IPS-18c (cell line): ENCODE data around the gene ANKRD36C.
"Not testable (repeated sequence)": the region's sequence is repeated elsewhere in the genome, so short reads cannot be mapped to it uniquely, and the experiment has no call there.

Experiments used
- H3K4me3 ChIP-seq: 2 replicates; pipeline ENCODE4 v1.7.0; 2013; ENCODE audit warnings: low read depth, mild to moderate bottlenecking, low read length, moderate library complexity; ENCODE audit not compliant: insufficient read depth
- H3K9me3 ChIP-seq: one replicate; pipeline ENCODE4 v1.6.1; 2013; ENCODE audit warnings: mild to moderate bottlenecking, low read length, moderate library complexity; ENCODE audit not compliant: control insufficient read depth, insufficient read depth

Gene ANKRD36C

DNA sequence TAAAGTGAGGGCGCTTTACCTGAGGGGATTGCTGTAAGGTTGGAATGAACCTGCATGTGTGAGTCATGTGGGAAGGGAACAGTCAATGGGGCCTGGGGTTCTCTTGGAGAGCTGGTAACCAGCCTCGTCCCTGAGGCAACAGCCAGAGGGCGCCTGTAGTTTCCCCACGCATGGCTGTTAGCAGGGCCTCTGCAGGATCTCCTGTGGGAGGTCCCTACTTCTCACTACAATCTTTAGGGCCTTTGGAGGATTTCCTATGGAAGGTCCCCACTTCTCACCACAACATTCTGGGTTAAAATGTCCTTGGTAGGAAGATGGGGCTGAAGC, 19.5 kb upstream of the ANKRD36C start:
- not testable (repeated sequence) for H3K9me3 ChIP-seq, H3K4me3 ChIP-seq

DNA sequence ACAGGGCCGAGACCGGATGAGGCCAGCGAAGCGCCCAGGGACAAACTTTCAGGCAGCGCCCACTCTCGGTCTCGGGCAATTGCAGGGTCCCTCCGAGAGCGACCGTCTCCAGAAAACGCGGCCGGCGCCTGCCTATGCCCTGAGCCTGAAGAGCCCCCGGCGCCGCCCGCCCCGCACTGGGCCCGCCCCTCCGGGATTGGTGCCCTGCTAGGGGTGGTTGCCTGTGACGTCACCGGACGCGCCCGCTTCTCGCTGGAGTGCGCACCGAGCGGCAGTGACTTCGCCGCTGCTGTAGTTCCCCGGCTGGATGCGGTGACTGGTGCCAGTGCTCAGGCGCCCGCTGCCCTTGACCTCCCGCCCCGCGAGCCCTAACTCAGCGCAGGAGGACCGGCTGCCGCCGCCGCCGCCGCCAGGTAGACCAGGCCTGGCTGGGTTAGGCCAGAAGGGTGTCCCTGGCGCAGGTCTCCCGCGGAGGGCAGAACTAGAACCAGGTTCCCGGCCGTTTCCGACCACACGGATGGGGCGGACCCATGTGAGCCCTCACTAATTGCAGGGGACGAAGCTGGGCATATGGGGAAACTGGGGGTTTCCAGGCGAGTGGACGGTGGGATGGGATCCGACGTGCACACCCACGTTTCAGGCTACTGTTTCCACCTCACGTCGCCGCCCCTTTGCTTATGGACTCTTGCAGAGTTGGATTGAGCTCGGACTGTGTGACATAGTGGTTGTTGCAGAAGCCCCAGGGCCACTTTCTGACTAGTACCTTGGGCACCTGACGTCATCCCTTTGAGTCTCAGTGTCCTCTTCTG, 18.9 kb upstream of the ANKRD36C start:
- H3K4me3 ChIP-seq, result peak overlapping the region; percentile 40; the same call in 1 of the 2 replicates
- not testable (repeated sequence) for H3K9me3 ChIP-seq

DNA sequence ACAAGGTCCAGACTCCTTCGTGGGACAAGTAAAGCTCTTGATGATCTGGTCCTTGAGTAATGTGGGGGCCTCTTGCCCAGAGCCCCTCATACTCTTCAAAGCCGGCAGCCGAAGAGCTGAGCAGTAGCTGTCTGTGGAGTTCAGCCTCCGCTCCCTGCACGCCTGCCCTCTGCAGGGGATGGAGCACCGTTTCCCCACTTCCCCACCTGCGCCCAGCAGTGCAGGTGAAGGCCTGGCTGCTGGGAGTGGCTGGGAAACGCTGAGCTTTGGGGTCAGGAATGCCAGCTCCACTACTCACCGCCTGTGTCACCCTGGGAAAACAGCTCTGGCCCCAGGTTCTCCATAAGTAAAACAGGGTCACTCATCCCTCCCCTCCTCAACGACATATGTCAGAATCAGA, 18.2 kb upstream of the ANKRD36C start:
- H3K9me3 ChIP-seq, result not testable (repeated sequence)
- H3K4me3 ChIP-seq, result peak overlapping the region; percentile 38; the same call in 1 of the 2 replicates

DNA sequence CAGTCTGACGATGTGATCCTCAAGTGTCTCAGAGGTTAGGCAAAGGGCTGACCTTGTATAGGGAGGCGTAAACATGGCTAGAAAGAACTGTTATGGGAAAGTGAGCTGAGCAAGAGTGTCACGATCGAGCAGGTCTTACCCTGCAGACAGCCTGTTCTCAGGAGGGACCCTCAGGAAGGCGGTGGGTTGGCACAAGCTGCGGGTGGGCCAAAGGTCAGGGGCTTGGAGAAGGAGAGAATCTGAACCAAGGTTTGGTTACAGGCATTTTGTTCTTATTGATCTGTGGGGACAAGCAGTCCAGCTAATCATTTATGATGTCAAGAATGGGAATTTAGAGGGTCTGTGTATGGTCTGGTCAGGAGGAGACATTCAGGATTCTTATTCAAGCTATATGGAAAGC, 16.4 kb upstream of the ANKRD36C start:
- not testable (repeated sequence) for H3K9me3 ChIP-seq, H3K4me3 ChIP-seq

DNA sequence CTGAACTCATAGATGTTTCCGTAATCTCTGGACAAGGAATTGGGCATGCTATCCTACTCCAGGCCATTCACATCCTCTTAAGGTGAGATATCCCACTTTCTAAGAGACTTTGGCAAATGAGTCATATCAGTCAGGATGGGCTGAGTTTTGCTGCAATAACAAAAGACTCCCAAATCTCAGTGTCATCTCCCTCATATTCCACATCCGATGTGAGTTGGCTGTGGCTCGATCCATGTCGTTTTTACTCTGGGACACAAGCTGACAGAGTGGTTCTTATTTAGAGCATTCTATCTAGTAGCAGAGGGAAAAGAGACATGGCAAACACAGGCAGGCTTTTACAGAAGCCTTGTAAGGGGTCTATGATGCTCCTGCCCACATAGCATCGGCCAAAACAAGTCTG, 14.6 kb upstream of the ANKRD36C start:
- H3K9me3 ChIP-seq, H3K4me3 ChIP-seq: not testable (repeated sequence)

DNA sequence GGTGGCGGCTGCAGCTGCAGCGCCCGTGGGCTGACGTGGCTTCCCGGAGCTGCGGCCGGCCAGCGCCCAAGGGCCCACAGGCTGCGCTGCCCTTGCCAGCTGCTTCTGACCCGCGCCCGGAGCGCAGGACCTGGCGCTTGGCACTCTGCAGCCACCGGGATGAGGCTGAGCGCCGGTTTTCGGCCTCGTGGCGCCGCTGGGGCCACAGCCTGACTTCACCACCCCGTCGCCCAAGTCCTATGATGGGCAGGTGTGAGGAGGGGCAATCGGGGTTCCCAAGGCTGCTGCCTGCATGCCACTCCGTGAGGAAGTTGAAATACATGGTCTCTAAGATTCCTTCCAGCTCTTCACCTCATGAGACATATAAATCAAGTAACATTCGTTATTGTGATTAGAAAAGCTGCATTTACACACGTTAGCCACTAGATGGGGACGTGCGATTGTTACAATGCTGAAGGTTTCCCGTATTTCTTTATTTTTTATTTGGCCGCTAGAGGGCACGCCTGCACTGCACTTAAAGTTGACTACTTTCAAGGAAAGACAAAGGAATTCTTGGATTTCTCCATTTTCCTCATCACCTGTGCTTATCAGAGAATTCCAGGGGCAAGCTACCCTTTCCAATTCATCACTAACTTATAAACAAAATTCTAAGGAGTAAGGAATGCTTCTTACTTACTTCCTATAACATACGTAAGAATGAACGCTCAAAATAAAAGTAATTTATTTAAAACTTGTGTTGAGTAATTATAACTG, 1.1 kb upstream of the ANKRD36C start:
- not testable (repeated sequence) for H3K9me3 ChIP-seq
- peak overlapping the region; percentile 68 for H3K4me3 ChIP-seq

DNA sequence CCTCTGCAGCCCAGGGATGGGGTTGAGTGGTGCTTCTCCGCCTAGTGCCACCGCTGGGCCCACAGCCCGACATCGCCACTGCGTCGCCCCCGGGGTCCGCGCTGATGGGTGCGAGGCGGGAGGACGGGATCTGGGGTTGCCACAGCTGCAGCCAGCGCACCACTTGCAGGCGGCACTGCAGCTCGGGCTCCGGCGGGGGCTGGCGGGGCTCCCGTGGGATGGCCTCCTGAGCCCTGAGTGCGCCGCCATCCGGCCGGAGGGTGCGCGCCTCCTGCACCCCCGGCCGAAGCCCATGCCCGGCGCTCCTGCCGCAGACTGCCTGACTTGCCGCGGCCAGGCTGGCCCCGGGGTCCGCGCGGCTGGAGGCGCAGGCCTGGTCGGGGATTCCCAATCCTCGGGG, 478 bp upstream of the ANKRD36C start:
- H3K9me3 ChIP-seq, result not testable (repeated sequence)
- H3K4me3 ChIP-seq, result peak overlapping the region; percentile 68; the same call in 1 of the 2 replicates

DNA sequence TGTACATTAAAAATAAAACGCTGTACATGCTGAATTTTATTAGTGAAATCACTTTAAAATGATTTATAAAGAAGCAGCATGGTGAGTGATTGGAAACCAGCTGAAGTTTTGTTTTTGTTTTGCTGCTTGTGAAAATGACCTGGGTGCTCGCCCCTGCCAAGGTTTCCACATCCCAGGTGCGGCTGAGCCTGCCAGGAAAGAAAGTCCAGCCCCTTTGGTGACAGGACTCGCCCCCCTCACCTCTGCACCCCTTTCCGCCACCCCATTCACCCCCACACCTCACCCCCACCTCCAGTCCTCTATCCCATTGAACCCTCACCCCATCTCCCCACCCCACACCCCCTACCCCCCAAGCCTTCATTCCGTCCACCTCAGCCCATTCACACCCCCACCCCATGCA, 740 bp downstream of the ANKRD36C start:
- not testable (repeated sequence) for H3K4me3 ChIP-seq, H3K9me3 ChIP-seq

DNA sequence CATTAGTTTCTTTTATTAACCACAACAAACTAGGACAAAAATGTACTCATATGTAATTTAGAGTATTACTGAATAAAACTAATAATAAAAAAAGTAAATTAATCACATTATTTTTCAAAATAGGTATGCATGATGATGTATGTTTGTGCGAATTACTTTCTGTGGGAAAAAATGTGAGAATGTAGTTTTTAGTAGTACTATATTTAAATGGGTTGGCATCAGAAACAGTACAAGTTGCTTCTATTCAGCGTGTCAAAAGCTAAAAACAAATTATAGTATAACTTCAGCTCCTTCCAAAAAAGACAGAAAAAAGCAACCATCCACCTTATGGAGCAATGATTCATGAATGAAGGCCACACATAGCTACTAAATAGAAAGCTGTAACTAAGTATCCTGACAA, 40.0 kb downstream of the ANKRD36C start:
- not testable (repeated sequence) for H3K4me3 ChIP-seq, H3K9me3 ChIP-seq

DNA sequence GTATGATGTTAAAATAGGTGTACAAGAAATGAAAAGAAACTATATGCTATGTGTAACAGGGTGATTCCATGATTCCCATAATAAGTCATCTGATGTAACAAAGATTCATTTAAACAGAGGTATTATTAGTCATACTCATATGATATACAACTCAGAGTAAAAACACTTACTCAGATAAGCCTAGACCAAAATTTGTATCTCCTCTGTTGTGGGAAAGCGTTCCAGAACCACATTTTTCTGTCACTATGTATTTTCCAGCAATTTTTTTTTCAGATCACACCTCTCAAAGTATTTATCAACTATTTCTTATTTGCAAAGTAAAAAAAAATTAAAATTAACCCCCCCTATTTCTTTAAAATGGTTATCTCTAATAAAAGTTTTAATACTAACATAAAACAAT, 43.6 kb downstream of the ANKRD36C start:
- not testable (repeated sequence) for H3K4me3 ChIP-seq, H3K9me3 ChIP-seq

DNA sequence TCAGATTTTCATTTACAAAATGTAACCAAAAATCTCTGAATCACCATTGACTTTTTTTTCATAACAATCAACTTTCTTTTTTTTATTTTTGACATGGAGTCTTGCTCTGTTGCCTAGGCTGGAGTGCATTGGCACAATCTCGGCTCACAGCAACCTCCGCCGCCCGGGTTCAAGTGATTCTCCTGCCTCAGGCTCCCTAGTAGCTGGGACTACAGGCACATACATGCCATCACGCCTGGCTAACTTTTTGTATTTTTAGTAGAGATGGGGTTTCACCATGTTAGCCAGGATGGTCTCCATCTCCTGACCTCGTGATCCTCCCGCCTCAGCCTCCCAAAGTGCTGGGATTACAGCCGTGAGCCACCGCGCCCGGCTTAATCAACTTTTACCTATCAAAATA, 51.7 kb downstream of the ANKRD36C start:
- not testable (repeated sequence) for H3K9me3 ChIP-seq, H3K4me3 ChIP-seq

DNA sequence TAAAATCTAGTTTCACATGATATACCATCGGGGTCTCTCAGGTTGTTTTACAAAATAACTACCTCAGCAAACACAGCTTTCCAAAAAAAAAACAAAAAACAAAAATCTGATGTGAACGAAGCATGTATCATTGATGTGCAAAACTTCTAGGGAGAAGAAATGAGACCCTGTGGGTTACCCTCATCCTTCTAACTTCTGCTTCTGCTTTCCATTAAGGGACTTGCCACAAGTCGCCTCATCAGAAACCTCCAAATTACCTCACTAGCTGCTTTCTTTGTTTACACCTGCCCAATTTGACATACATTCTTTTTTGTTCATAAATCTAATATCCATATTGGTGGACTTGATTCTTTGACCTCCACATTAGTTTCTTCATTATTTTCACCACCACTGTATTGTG, 60.9 kb downstream of the ANKRD36C start:
- not testable (repeated sequence) for H3K4me3 ChIP-seq, H3K9me3 ChIP-seq

DNA sequence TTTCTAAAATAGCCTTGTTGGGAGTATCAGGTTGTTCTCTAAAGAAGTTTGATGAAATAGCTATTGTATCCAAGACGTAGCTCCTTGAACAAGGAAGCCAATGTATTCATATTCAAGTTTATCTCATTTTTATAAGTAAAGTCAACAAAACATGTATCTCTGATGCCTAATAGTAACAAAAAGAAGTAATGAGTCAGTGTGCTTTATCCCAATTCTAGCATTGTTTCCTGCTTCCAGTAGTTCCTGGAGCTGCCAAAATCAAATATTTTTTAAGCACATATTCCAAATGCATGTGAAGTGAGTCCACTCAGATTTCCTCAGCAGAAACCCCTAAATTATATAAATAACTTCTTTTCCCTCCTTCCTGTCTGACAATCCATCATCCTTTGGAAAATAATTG, 74.6 kb downstream of the ANKRD36C start:
- H3K9me3 ChIP-seq, result not testable (repeated sequence)

DNA sequence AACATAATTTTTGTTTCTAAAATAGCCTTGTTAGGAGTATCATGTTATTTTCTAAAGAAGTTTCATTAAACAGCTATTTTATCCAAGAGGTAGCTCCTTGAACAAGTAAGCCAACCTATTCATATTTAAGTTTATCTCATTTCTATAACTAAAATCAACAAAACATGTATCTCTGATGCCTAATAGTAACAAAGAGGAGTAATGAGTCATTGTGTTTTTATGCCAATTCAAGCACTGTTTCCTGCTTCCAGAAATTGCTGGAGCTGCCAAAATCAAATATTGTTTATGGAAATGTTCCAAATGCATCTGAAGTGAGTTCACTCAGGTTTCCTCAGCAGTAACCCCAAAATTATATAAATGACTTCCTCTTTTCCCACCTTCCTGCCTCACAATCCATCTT, 76.5 kb downstream of the ANKRD36C start:
- not testable (repeated sequence) for H3K4me3 ChIP-seq

More for the DNA sequence above, 74.6 kb downstream of the ANKRD36C start:
- H3K4me3 ChIP-seq, result not testable (repeated sequence)

DNA sequence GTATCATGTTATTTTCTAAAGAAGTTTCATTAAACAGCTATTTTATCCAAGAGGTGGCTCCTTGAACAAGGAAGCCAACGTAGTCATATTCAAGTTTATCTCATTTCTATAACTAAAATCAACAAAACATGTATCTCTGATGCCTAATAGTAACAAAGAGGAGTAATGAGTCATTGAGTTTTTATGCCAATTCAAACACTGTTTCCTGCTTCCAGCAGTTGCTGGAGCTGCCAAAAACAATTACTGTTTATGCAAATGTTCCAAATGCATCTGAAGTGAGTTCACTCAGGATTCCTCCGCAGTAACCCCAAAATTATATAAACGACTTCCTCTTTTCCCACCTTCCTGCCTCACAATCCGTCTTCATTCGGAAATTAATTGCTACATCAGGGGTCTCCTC, 80.2 kb downstream of the ANKRD36C start:
- not testable (repeated sequence) for H3K4me3 ChIP-seq, H3K9me3 ChIP-seq

More for the DNA sequence above, 76.5 kb downstream of the ANKRD36C start:
- H3K9me3 ChIP-seq, result not testable (repeated sequence)

DNA sequence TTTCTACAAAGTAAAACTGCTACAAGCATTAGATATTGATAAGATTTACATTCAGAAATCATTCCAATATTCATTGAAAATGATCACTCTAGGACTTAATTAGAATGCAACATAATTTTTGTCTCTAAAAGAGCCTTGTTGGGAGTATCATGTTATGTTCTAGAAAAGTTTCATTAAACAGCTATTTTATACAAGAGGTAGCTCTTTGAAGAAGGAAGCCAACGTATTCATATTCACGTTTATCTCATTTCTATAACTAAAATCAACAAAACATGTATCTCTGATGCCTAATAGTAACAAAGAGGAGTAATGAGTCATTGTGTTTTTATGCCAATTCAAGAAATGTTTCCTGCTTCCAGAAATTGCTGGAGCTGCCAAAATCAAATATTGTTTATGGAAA, 97.2 kb downstream of the ANKRD36C start:
- H3K4me3 ChIP-seq, H3K9me3 ChIP-seq: not testable (repeated sequence)

DNA sequence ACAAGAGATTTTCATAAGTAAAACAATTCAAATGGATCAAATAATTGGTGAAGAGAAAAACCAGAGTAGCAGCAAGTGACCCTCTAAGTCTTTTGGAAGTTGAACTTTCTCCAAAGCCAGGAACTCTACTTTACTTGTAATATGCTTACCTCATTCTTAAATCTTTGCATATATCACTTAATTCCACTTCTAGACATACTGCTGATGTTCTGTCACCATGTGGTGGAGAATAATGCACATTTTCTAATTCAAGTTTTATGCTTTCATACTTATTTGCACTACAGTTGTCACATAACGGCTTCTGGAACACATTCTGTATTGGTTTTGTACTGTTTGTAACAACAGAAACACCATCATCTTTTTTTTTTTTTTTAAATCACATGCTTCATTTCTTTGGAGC, 123.7 kb downstream of the ANKRD36C start:
- H3K4me3 ChIP-seq, H3K9me3 ChIP-seq: not testable (repeated sequence)

DNA sequence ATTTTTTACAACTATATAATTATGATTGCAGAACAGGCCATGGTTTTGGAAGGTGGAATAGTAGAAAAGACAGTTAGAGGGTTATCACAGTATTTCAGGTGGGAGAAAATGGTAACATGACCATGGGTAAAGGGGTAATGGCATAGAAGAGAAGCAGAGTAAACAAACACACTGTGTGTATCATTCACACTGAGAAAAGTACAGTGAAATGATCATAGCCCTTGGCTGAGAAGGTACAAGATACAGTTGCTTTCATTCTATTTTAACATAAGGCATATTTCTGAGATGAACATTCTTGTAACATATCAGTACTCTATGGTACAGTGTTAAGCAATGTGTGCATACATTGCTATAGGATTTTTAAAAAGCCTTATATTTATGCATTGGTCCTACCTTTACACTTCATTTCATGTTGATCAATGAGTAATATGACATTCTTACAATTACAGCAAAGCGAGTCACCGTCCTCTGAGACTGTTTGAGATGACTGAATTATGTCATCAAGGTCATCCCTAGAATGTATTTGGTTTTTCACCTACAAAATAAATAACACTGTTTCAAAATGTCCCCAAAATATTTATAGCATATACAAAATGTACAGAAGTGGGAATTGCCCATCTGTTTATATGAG, 124.5 kb downstream of the ANKRD36C start:
- not testable (repeated sequence) for H3K4me3 ChIP-seq, H3K9me3 ChIP-seq
